GM13977 (cell line): ENCODE measurements around the gene NTNG1.

Experiments used
- DNase-seq: peaks from one replicate; pipeline ENCODE4 v3.0.0; 2012; ENCODE audit warnings: low spot score
- in situ Hi-C: fragments of 300-500 bp; cut with MboI; formaldehyde crosslinking; loops from one replicate; pipeline ENCODE4 v1.12.0; 2022; ENCODE audit warnings: low sequenced_read_pairs, low pct_unique_long_range_greater_than_20kb, mixed read lengths, inconsistent platforms; ENCODE audit not compliant: unreplicated experiment
- TF ChIP-seq, protein P1 (sequence below): IDR thresholded peaks from 2 replicates; pipeline ENCODE4 v1.5.1; 2012; ENCODE audit warnings: mild to moderate bottlenecking, control low read depth; ENCODE audit not compliant: insufficient read depth; ENCODE audit errors: extremely low read depth, missing control alignments

Gene NTNG1

DNA sequence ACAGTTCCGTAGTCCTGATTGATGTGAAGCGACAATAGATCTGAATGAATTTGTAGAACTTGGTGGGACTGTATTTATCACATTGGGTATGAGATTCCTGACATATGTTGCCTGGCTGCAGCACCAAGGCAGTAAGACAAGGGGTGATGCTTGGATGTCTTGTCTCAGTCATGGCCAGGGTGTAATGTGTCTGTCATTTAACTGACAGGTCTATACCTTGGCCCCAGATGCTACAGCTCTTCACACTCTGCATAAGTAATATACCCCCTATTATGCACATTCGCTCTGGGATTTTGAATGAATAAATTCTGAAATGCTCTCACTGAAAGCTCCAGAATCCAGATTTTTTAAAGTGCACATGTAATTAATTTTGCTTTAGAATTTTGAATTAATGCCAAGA, 47.3 kb downstream of the NTNG1 start:
- in situ Hi-C loops: loop anchor here (25.0 kb wide), 1 partner anchor 349 kb away; no protein-coding TSS in a partner anchor
- TF ChIP-seq, protein P1, sequence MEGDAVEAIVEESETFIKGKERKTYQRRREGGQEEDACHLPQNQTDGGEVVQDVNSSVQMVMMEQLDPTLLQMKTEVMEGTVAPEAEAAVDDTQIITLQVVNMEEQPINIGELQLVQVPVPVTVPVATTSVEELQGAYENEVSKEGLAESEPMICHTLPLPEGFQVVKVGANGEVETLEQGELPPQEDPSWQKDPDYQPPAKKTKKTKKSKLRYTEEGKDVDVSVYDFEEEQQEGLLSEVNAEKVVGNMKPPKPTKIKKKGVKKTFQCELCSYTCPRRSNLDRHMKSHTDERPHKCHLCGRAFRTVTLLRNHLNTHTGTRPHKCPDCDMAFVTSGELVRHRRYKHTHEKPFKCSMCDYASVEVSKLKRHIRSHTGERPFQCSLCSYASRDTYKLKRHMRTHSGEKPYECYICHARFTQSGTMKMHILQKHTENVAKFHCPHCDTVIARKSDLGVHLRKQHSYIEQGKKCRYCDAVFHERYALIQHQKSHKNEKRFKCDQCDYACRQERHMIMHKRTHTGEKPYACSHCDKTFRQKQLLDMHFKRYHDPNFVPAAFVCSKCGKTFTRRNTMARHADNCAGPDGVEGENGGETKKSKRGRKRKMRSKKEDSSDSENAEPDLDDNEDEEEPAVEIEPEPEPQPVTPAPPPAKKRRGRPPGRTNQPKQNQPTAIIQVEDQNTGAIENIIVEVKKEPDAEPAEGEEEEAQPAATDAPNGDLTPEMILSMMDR: no peak
- DNase-seq: no peak

DNA sequence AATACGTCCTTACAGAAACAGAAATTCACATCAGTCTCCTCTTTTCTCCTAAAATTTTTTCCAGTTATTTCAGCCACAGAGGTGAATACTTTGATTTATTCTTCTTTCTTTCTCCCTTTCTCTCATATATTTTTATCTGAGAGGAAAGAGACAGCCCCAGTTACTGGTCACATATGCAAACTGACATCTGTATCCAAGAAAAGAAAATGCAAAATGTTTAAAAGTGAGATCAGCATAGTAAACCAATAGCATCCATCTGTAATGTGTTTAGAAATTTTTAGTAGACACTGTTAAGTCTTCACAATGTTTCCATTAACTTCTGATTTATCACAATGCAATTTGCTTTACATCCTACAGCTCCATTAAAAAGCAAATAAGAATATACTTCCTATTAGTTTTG, 53.5 kb downstream of the NTNG1 start:
- TF ChIP-seq, protein P1: no peak
- in situ Hi-C loops: loop anchor here (25.0 kb wide), 1 partner anchor 343 kb away; no protein-coding TSS in a partner anchor

DNA sequence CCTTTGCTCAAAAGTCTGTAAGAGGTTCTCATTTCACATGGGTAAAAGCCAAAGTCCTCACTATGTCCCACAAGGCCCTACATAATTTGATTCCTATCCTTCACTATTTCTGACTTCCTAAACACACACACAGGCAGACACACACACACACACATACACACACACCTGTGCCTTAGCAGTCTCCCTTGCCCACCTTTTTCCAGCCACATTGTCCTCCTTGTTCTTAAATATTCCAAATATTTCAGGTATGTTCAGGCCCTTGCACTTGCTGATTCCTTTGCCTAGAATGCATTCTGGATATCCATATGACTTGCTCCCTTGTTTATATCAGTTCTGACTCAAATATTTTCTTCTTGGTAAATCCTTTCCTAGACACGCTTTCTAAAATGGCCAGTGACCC, 54.6 kb downstream of the NTNG1 start:
- DNase-seq: no peak
- in situ Hi-C loops: loop anchor here (25.0 kb wide), 1 partner anchor 342 kb away; no protein-coding TSS in a partner anchor
- TF ChIP-seq, protein P1: no peak

More for the DNA sequence above, 53.5 kb downstream of the NTNG1 start:
- no peak for DNase-seq

DNA sequence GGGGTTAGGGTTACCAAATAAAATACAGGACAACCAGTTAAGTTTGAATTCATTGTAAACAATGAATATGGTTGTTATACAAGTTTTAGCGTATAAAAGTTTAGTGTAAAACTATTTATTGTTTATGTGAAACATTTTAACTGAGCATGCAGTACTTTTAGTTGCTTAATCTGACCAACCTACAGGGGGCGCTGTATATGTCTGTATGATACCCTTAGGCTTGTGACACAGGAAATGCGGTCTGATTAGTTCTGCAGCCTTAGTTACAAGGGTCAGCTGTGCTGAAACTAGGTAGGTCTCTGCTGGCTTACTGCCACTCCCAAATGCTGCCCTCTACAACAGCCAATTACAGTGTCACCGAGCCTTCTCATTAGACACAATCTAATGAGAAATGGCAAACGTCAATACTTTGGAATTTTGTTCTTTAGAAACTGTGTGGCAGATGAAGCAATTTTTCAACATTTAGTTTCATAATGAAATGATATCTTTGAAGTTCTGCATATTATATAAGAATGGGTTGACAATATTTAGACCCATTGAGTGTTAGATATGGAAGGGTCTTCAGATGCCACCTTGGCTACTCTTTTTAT, 56.2 kb downstream of the NTNG1 start:
- in situ Hi-C loops: loop anchor here (25.0 kb wide), 1 partner anchor 340 kb away; no protein-coding TSS in a partner anchor
- TF ChIP-seq, protein P1: peak; percentile 63
- peak; percentile 2 for DNase-seq

DNA sequence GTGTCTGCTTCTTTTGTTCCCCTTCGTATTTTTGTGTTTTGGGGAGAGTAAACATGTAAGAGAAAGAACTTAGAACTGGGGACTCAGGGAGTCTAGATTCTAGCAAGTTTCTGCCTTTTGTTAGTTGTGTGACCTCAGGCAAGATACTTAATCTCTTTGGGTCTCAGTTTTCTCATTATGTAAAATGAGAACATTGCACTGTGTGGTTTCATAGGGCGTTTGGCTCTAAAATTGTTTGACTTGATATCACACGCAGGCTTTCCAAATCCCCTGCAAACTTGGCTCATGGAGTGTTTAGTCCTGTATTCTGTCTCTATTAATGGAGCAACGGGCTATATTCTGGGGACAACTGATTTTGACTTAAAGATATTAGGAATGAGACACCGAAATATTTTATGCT, 57.7 kb downstream of the NTNG1 start:
- no peak for DNase-seq
- in situ Hi-C loops: loop anchor here (25.0 kb wide), 1 partner anchor 339 kb away; no protein-coding TSS in a partner anchor

DNA sequence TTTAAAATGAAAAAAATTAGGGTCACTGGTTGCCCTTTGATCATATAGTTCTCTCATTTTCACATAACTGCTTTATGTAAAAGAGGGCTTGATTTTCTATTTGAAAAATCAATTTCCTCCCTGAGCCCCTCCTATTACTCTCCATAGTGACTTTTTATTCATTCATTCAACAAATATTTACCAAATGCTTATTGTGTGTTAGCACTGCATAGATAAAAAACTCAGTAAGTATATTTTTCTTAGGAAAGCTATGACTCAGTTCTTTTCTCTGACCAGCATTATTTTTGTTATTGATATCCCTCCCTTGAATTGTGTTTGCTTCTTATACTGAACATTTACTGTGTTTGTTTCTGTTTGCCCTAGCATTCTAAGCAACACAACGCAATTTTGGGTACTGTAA, 59.8 kb downstream of the NTNG1 start:
- DNase-seq: no peak
- TF ChIP-seq, protein P1: no peak
- in situ Hi-C loops: no loop called here

More for the DNA sequence above, 57.7 kb downstream of the NTNG1 start:
- TF ChIP-seq, protein P1: no peak

DNA sequence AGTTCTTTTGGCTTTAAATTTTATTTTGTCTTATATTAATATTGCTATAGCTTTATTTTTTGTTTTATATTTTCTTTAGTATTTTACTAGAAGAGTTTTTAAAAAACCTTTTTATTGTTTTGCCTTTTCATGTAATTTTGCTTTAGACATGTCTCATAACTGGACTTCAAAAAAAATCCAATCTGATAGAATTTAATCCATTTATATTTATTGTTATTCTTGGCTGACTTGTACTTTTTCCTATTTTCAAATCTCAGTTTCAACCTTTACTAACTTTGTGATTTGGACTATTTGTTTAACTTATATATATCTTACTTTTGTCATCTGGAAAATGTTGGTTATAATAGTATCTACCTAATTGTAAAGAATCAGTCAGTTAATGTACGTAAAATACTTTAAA, 61.2 kb downstream of the NTNG1 start:
- in situ Hi-C loops: no loop called here
- TF ChIP-seq, protein P1: no peak
- no peak for DNase-seq
